Measurements from ENCODE around the gene SFTA2.

- TF ChIP-seq SUZ12 (IDR thresholded peaks at IDR 0.05; ENCODE audit: extremely low read depth, insufficient read depth, insufficient read length), result no peak
- no peak for TF ChIP-seq YY1 (IDR thresholded peaks at IDR 0.05; ENCODE audit: insufficient read depth, insufficient read length)
These were observed 31.7 kb upstream of the SFTA2 start for GRCh38 chr6:30963641-30964040.

Measured in NT2/D1 (cell line).